Astrocyte (in vitro differentiated cells and primary cell): Measurements from ENCODE around the gene CSNK1A1.

Experiments
- CTCF ChIP-seq: IDR thresholded peaks from 2 replicates; pipeline ENCODE4 v1.5.1; 2011; ENCODE audit warnings: low read depth, mild to moderate bottlenecking, inconsistent platforms, low read length, moderate library complexity; ENCODE audit not compliant: insufficient read depth
- EZH2 ChIP-seq: IDR thresholded peaks from 2 replicates; pipeline ENCODE4 v1.6.1; 2012; ENCODE audit warnings: mild to moderate bottlenecking, low read length, inconsistent platforms; ENCODE audit not compliant: insufficient read depth

DNA sequence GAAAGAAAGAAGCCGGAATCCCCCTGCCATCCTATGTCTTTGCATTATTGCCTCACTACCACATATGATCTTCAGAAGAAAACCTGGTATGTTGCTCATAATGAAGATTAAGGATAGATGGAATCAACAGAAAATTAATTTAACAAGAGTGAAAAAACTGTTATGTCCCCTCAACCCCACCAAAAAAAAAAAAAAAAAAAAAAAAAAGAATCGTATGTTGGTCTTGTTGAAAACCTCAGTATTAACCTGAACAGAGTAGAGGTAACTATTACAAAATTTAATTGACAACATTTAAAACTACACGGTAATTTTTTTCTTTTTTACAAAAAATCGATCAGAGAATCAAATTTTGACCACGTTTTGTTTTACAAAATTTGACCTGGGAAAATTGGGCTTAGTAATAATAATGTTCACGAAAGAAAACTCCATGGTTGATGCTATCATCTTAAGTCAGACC is 827 bp upstream of the CSNK1A1 start:
- TF ChIP-seq EZH2 (no peak), CTCF (no peak)
